ENCODE results near the gene GJA5. TPM values are rescaled to one million over a fixed set of nuclear protein-coding genes. Genes with fewer than 3 reads are reported as not detected.

GJA5 gene
- total and polyA plus RNA-seq, 2 donors (not counting 3 experiments of a cell fraction or from before 2014, with no cell fraction given) = 0.55 to 5.9 TPM

DNA sequence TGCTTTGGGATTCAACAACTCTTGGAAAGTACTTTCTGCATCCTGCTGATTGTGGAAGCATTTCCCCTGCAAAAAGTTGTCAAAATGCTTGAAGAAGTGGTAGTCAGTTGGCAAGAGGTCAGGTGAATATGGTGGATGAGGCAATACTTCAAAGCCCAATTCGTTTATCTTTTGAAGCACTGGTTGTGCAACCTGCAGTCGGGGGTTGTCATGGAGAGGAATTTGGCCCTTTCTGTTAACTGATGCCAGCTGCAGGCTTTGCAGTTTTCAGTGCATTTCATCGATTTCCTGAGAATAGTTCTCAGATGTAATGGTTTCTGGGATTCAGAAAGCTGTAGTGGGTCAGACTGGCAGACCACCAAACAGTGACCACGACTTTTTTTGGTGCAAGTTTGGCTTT lies 47.6 kb upstream of the GJA5 start:
- H3K36me3 ChIP-seq (ENCODE audit: control insufficient read depth in 2 of 2, extremely low read depth in 1 of 2, insufficient read depth in 2 of 2, low read length in 2 of 2) = no peaks in the 10 kb centered on the region
- FAIRE-seq (no peak), DNase-seq (ENCODE audit: low read depth, low spot score) (peak; percentile 59)
- H3K27me3 ChIP-seq (ENCODE audit: control insufficient read depth in 2 of 2, insufficient read depth in 2 of 2, low read length in 2 of 2) = no peaks in the 10 kb centered on the region
- no peak overlapping the region for H3K27ac ChIP-seq (ENCODE audit: insufficient read depth, low read depth, low read length)
- H3K4me1 ChIP-seq (ENCODE audit: control insufficient read depth, extremely low read depth, insufficient read depth, low read length) = peaks cover 11% of the 10 kb centered on the region
- no TSS peak for BruUV-seq (replicated peaks)
- POLR2A ChIA-PET = no interaction called here
- H3K4me2 ChIP-seq (ENCODE audit: insufficient read depth, low read length) = no peak overlapping the region
- no peaks in the 10 kb centered on the region for H3K9me3 ChIP-seq (replicated peaks; ENCODE audit: control insufficient read depth, insufficient read depth, low read length)
- H4K20me1 ChIP-seq (replicated peaks; ENCODE audit: control insufficient read depth, extremely low read depth, insufficient read depth, low read length) = no peaks in the 10 kb centered on the region
- H3K9me1 ChIP-seq (replicated peaks; ENCODE audit: control insufficient read depth, extremely low read depth, insufficient read depth, low read length) = no peaks in the 10 kb centered on the region
- dilution Hi-C loops (cut with MboI; ENCODE audit: extremely low pct_ligation_motif_present, low sequenced_read_pairs) = no loop called here
- CTCF ChIA-PET = no interaction called here
- H2AFZ ChIP-seq (ENCODE audit: low read depth, low read length) = no peak overlapping the region
- H3K4me3 ChIP-seq (replicated peaks in 1 of 3; ENCODE audit: insufficient read depth in 1 of 3, low read depth in 1 of 3, low read length in 3 of 3) = no peak overlapping the region
- no peak overlapping the region for H3K9ac ChIP-seq (replicated peaks; ENCODE audit: extremely low read depth, insufficient read depth, low read length)
- no peaks in the 10 kb centered on the region for H3K79me2 ChIP-seq (ENCODE audit: control insufficient read depth, insufficient read depth, low read length)
- intact Hi-C loops (cut with micrococcal nuclease) = loop anchor here (5.0 kb wide), 1 partner anchor 76 kb away; no protein-coding TSS in a partner anchor
- TF ChIP-seq GATA2 (IDR thresholded peaks at IDR 0.05; ENCODE audit: insufficient read depth, insufficient read length, low read depth, low read length) (no peak), POLR2A (IDR thresholded peaks at IDR 0.05; ENCODE audit: low read depth, low read length) (no peak), JUN (IDR thresholded peaks at IDR 0.05; ENCODE audit: borderline replicate concordance, insufficient read depth, insufficient read length, low read depth) (no peak), EZH2 (IDR thresholded peaks at IDR 0.05; ENCODE audit: borderline replicate concordance, low read depth, low read length, severe bottlenecking) (no peak), FOS (IDR thresholded peaks at IDR 0.05; ENCODE audit: borderline replicate concordance, insufficient read depth, low read length) (no peak), MYC (IDR thresholded peaks at IDR 0.05; ENCODE audit: low read depth, low read length) (no peak), POLR2AphosphoS5 (IDR thresholded peaks at IDR 0.05; ENCODE audit: insufficient read depth, low read depth, low read length) (no peak)
- TF ChIP-seq, protein P1, sequence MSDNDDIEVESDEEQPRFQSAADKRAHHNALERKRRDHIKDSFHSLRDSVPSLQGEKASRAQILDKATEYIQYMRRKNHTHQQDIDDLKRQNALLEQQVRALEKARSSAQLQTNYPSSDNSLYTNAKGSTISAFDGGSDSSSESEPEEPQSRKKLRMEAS (IDR thresholded peaks at IDR 0.05; ENCODE audit: insufficient read depth, insufficient read length) = no peak
- TF ChIP-seq, protein P2, sequence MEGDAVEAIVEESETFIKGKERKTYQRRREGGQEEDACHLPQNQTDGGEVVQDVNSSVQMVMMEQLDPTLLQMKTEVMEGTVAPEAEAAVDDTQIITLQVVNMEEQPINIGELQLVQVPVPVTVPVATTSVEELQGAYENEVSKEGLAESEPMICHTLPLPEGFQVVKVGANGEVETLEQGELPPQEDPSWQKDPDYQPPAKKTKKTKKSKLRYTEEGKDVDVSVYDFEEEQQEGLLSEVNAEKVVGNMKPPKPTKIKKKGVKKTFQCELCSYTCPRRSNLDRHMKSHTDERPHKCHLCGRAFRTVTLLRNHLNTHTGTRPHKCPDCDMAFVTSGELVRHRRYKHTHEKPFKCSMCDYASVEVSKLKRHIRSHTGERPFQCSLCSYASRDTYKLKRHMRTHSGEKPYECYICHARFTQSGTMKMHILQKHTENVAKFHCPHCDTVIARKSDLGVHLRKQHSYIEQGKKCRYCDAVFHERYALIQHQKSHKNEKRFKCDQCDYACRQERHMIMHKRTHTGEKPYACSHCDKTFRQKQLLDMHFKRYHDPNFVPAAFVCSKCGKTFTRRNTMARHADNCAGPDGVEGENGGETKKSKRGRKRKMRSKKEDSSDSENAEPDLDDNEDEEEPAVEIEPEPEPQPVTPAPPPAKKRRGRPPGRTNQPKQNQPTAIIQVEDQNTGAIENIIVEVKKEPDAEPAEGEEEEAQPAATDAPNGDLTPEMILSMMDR (IDR thresholded peaks at IDR 0.05; ENCODE audit: extremely low read depth in 1 of 2, insufficient read depth in 1 of 2, low read depth in 1 of 2, low read length in 2 of 2) = no peak
